H1 (cell line): Measurements from ENCODE around the gene SMAGP. TPM values are rescaled to one million over a fixed set of nuclear protein-coding genes. Genes with fewer than 3 reads are reported as not detected.

Experiments used
- CTCF ChIA-PET: fragments of 300-600 bp; sonication (Branson Sonifier 250); formaldehyde crosslinking; loops from one replicate; lab custom pipeline; 2021; ENCODE audit not compliant: partially characterized antibody; lab: Charles Lee
- POLR2A ChIA-PET: fragments of 300-600 bp; sonication (Branson Sonifier 250); formaldehyde crosslinking; loops from one replicate; lab custom pipeline; 2021; ENCODE audit warnings: inconsistent platforms; ENCODE audit not compliant: partially characterized antibody; lab: Charles Lee
- DNase-seq, 2 experiments: peaks; one replicate each; pipeline versions ENCODE4 v3.0.0 to v3.0.0-alpha.2; 2010 to 2022; ENCODE audit warnings: low spot score in 2 of 2, low read depth in 1 of 2, mixed read lengths in 1 of 2
- FAIRE-seq: peaks from 2 replicates; lab custom pipeline; 2011; peaks lifted over from hg19 to GRCh38; lab: Jason Lieb, UNC
- H2AFZ ChIP-seq: 2 replicates; pipeline ENCODE4 v1.8.1; 2012; ENCODE audit warnings: low read length, inconsistent platforms
- H2AK5ac ChIP-seq: 2 replicates; pipeline ENCODE4 v1.6.1; 2013; ENCODE audit warnings: low read depth, low read length
- H2BK120ac ChIP-seq: replicated peaks from 2 replicates; pipeline ENCODE3; 2013; ENCODE audit warnings: low read depth, low read length, inconsistent platforms
- H2BK12ac ChIP-seq: 2 replicates; pipeline ENCODE4 v1.6.1; 2013; ENCODE audit warnings: low read depth, low read length
- H2BK15ac ChIP-seq: 2 replicates; pipeline ENCODE4 v1.6.1; 2013; ENCODE audit warnings: low read length
- H2BK20ac ChIP-seq: 2 replicates; pipeline ENCODE4 v1.6.1; 2013; ENCODE audit warnings: low read length
- H2BK5ac ChIP-seq: 2 replicates; pipeline ENCODE4 v1.6.1; 2013; ENCODE audit warnings: low read depth, low read length
- H3K14ac ChIP-seq: 2 replicates; pipeline ENCODE4 v1.6.1; 2013; ENCODE audit warnings: inconsistent platforms; ENCODE audit not compliant: insufficient read length
- H3K18ac ChIP-seq: 2 replicates; pipeline ENCODE4 v1.6.1; 2013; ENCODE audit warnings: low read length; ENCODE audit errors: extremely low read depth
- H3K23ac ChIP-seq: 2 replicates; pipeline ENCODE4 v1.6.1; 2013; ENCODE audit warnings: inconsistent platforms; ENCODE audit not compliant: insufficient read length
- H3K23me2 ChIP-seq: 2 replicates; pipeline ENCODE4 v1.6.1; 2013; ENCODE audit warnings: low read depth, low read length
- H3K27ac ChIP-seq: 2 replicates; pipeline ENCODE4 v1.6.1; 2011; ENCODE audit warnings: low read depth, low read length, inconsistent platforms
- H3K27me3 ChIP-seq, 4 experiments: replicated peaks in 1 of 4; 1 replicate in 1 of 4; 2 replicates in 3 of 4; pipeline versions ENCODE4 v1.6.1 to v1.8.1; 2011 to 2013; ENCODE audit warnings: low read length in 3 of 4, mild to moderate bottlenecking in 3 of 4, inconsistent platforms in 2 of 4, mixed read lengths in 2 of 4, moderate library complexity in 1 of 4; ENCODE audit not compliant: control insufficient read depth in 3 of 4, insufficient read depth in 3 of 4; ENCODE audit errors: extremely low read depth in 1 of 4
- H3K36me3 ChIP-seq, 4 experiments: 2 replicates each; pipeline versions ENCODE4 v1.6.1 to v1.8.1; 2011 to 2013; ENCODE audit warnings: mild to moderate bottlenecking in 4 of 4, low read length in 3 of 4, moderate library complexity in 2 of 4, control low read depth in 1 of 4, inconsistent platforms in 1 of 4; ENCODE audit not compliant: insufficient read depth in 4 of 4, control insufficient read depth in 2 of 4
- H3K4ac ChIP-seq: replicated peaks from 2 replicates; pipeline ENCODE3; 2013; ENCODE audit warnings: low read length, low read depth, mixed read lengths, inconsistent platforms; ENCODE audit not compliant: insufficient read length
- H3K4me1 ChIP-seq, 4 experiments: replicated peaks in 1 of 4; 1 replicate in 1 of 4; 2 replicates in 3 of 4; pipeline versions ENCODE4 v1.6.1 to v1.8.1; 2011 to 2013; ENCODE audit warnings: low read length in 3 of 4, inconsistent platforms in 2 of 4, mixed read lengths in 1 of 4; ENCODE audit not compliant: insufficient read depth in 4 of 4, control insufficient read depth in 3 of 4
- H3K4me2 ChIP-seq, 2 experiments: 2 replicates each; pipeline versions ENCODE4 v1.6.1 to v1.8.1; 2011 to 2013; ENCODE audit warnings: low read depth in 2 of 2, low read length in 2 of 2, control low read depth in 1 of 2, inconsistent platforms in 1 of 2, mild to moderate bottlenecking in 1 of 2; ENCODE audit not compliant: insufficient read depth in 1 of 2
- H3K4me3 ChIP-seq, 4 experiments: fragments of 200-600, 300-600 bp in 1 of 4; sonication (generic), shearing (Covaris generic), sonication (Bioruptor Twin) in 1 of 4; 2 replicates each; pipeline versions ENCODE4 v1.5.1 to v1.8.1; 2011 to 2016; ENCODE audit warnings: low read length in 4 of 4, low read depth in 3 of 4, control low read depth in 2 of 4, inconsistent platforms in 2 of 4, mild to moderate bottlenecking in 2 of 4, mixed read lengths in 1 of 4, moderate library complexity in 1 of 4; ENCODE audit not compliant: insufficient read depth in 2 of 4; ENCODE audit errors: extremely low read depth in 1 of 4
- H3K56ac ChIP-seq: replicated peaks from 2 replicates; pipeline ENCODE3; 2013; ENCODE audit warnings: low read depth, mild to moderate bottlenecking, mixed read lengths, low read length, inconsistent platforms; ENCODE audit not compliant: insufficient read length
- H3K79me1 ChIP-seq: 2 replicates; pipeline ENCODE4 v1.6.1; 2013; ENCODE audit warnings: low read depth, low read length, control low read depth
- H3K79me2 ChIP-seq, 2 experiments: 2 replicates each; pipeline versions ENCODE4 v1.6.1 to v1.8.1; 2012 to 2013; ENCODE audit warnings: low read length in 2 of 2, mild to moderate bottlenecking in 2 of 2, inconsistent platforms in 1 of 2; ENCODE audit not compliant: insufficient read depth in 2 of 2, control insufficient read depth in 1 of 2
- H3K9ac ChIP-seq, 4 experiments: replicated peaks in 1 of 4; 1 replicate in 1 of 4; 2 replicates in 3 of 4; pipeline versions ENCODE4 v1.6.1 to v1.8.1; 2011 to 2013; ENCODE audit warnings: low read depth in 3 of 4, low read length in 3 of 4, control low read depth in 2 of 4, mild to moderate bottlenecking in 2 of 4, moderate library complexity in 2 of 4, inconsistent platforms in 1 of 4; ENCODE audit errors: extremely low read depth in 1 of 4
- H3K9me3 ChIP-seq, 2 experiments: 2 replicates each; pipeline versions ENCODE4 v1.6.1 to v1.8.1; 2012 to 2013; ENCODE audit warnings: mild to moderate bottlenecking in 2 of 2, moderate library complexity in 2 of 2, control low read depth in 1 of 2, inconsistent platforms in 1 of 2, low read depth in 1 of 2, low read length in 1 of 2, mixed read lengths in 1 of 2; ENCODE audit not compliant: insufficient read depth in 2 of 2
- H4K20me1 ChIP-seq, 2 experiments: replicated peaks in 1 of 2; 2 replicates each; pipeline versions ENCODE3 to v1.8.1; 2011 to 2013; ENCODE audit warnings: inconsistent platforms in 2 of 2, low read length in 2 of 2, mild to moderate bottlenecking in 1 of 2; ENCODE audit not compliant: insufficient read depth in 2 of 2, control insufficient read depth in 1 of 2
- H4K5ac ChIP-seq: 2 replicates; pipeline ENCODE4 v1.6.1; 2013; ENCODE audit warnings: low read length, low read depth, mixed read lengths, inconsistent platforms; ENCODE audit not compliant: insufficient read length
- H4K8ac ChIP-seq: 2 replicates; pipeline ENCODE4 v1.8.0; 2013; ENCODE audit warnings: mild to moderate bottlenecking, moderate library complexity, low read length, inconsistent platforms; ENCODE audit not compliant: insufficient read depth; ENCODE audit errors: extremely low read depth
- H4K91ac ChIP-seq: replicated peaks from 2 replicates; pipeline ENCODE3; 2013; ENCODE audit warnings: low read length, mixed read lengths, inconsistent platforms; ENCODE audit not compliant: insufficient read length
- ATF2 ChIP-seq: IDR thresholded peaks from 2 replicates; pipeline ENCODE4 v1.6.1; 2012; ENCODE audit warnings: low read length, inconsistent platforms
- ATF3 ChIP-seq: IDR thresholded peaks from 2 replicates; pipeline ENCODE4 v1.6.1; 2011; ENCODE audit warnings: low read depth, mild to moderate bottlenecking, low read length; ENCODE audit not compliant: insufficient read depth
- CHD1 ChIP-seq: IDR thresholded peaks from 2 replicates; pipeline ENCODE4 v1.6.1; 2012; ENCODE audit warnings: low read depth, low read length, improper control_type of control experiment
- CREB1 ChIP-seq: IDR thresholded peaks from 2 replicates; pipeline ENCODE4 v1.6.1; 2012; ENCODE audit warnings: inconsistent platforms
- GTF2F1 ChIP-seq: IDR thresholded peaks from 2 replicates; pipeline ENCODE4 v1.6.1; 2012; ENCODE audit warnings: low read depth, low read length, improper control_type of control experiment, borderline replicate concordance
- HDAC2 ChIP-seq, 2 experiments: fragments of 300-600 bp in 1 of 2; sonication (generic) in 1 of 2; IDR thresholded peaks; 2 replicates each; pipeline ENCODE4 v1.6.1; 2011 to 2012; ENCODE audit warnings: low read depth in 2 of 2, low read length in 2 of 2, mild to moderate bottlenecking in 2 of 2, moderate library complexity in 2 of 2, borderline replicate concordance in 1 of 2, inconsistent platforms in 1 of 2
- NANOG ChIP-seq: IDR thresholded peaks from 2 replicates; pipeline ENCODE4 v1.6.1; 2011; ENCODE audit warnings: low read length, low read depth, mild to moderate bottlenecking, inconsistent platforms; ENCODE audit not compliant: insufficient read depth, poor library complexity, severe bottlenecking
- SIRT6 ChIP-seq: IDR thresholded peaks from one replicate; pipeline ENCODE4 v1.7.1; 2012; ENCODE audit warnings: low read length, inconsistent platforms
- SP1 ChIP-seq: IDR thresholded peaks from 2 replicates; pipeline ENCODE4 v1.6.1; 2011; ENCODE audit warnings: low read depth, low read length
- USF2 ChIP-seq: IDR thresholded peaks from 2 replicates; pipeline ENCODE4 v1.6.1; 2011; ENCODE audit warnings: low read length, improper control_type of control experiment
- WGBS, 2 experiments: shearing (Covaris generic) in 1 of 2; methylation state at CpG; one replicate each; pipeline versions ENCODE4 v1.1.6 to v1.1.7; 2013 to 2015; ENCODE audit warnings: low lambda C conversion rate in 2 of 2, mixed read lengths in 2 of 2, inconsistent platforms in 1 of 2, low coverage in 1 of 2, missing lambda C conversion rate in 1 of 2; ENCODE audit not compliant: insufficient replicate concordance in 2 of 2, insufficient coverage in 1 of 2, insufficient read length in 1 of 2; ENCODE audit errors: extremely low coverage in 1 of 2, missing lambda C conversion rate in 1 of 2; 5-methylcytosine and 5-hydroxymethylcytosine counted together
- polyA plus RNA-seq, 7 experiments: library from polyadenylated mRNA; depleted of rRNA in 3 of 7; stranded (reverse) in 5 of 7; unstranded in 2 of 7; fragments of >200 nt in 5 of 7; fragments of 200-250 nt in 2 of 7; gene quantifications; 1 replicate in 5 of 7; 2 replicates in 1 of 7; 4 replicates in 1 of 7; pipeline versions ENCODE4 v1.2.1 to v1.2.3, GENCODE V29; 2011 to 2013; ENCODE audit warnings: missing spikeins in 2 of 7, mixed read lengths in 2 of 7
- total RNA-seq: library from RNA; stranded (reverse); fragmentation: NEBNext Ultra II Directional; extraction: Animal tissue kit (Norgen Biotek cat#: 25700); gene quantifications from 2 replicates; pipeline ENCODE4 v1.2.1, GENCODE V29; 2021

Gene SMAGP
- total and polyA plus RNA-seq, 2 of the 8 experiments (the other 6 are each of a cell fraction or from before 2014, with no cell fraction given): 9.4 to 12.7 TPM

- no peak overlapping the region for H3K14ac ChIP-seq
- H2BK20ac ChIP-seq: no peak overlapping the region
- H2BK120ac ChIP-seq: no peak overlapping the region
- no peak overlapping the region for H2AK5ac ChIP-seq
- FAIRE-seq (no peak), DNase-seq (no peak)
- no peak overlapping the region for H3K4me2 ChIP-seq
- no peak overlapping the region for H3K4me3 ChIP-seq
- H4K5ac ChIP-seq: no peak overlapping the region
- H2BK12ac ChIP-seq: no peak overlapping the region
- H2AFZ ChIP-seq: no peak overlapping the region
- no peak overlapping the region for H3K56ac ChIP-seq
- H3K4ac ChIP-seq: no peak overlapping the region
- no peaks in the 10 kb centered on the region for H3K79me1 ChIP-seq
- H4K8ac ChIP-seq: peak overlapping the region; percentile 72
- H3K27me3 ChIP-seq: no peaks in the 10 kb centered on the region
- CTCF ChIA-PET: interaction anchor here (2.5 kb wide), 1 partner anchor 144 kb away, joined by 7 read pairs; no protein-coding TSS in a partner anchor
- H3K23ac ChIP-seq: no peak overlapping the region
- no peak overlapping the region for H2BK15ac ChIP-seq
- POLR2A ChIA-PET: interaction anchor here (1.1 to 2.5 kb wide), 3 partner anchors 8 to 44 kb away, joined by 4 to 8 read pairs (median 4); no protein-coding TSS in a partner anchor
- no peaks in the 10 kb centered on the region for H3K23me2 ChIP-seq
- H4K20me1 ChIP-seq: no peaks in the 10 kb centered on the region
- no peaks in the 10 kb centered on the region for H3K79me2 ChIP-seq
- no peaks in the 10 kb centered on the region for H3K36me3 ChIP-seq
- no peak overlapping the region for H3K27ac ChIP-seq
- H3K9me3 ChIP-seq: no peaks in the 10 kb centered on the region
- H4K91ac ChIP-seq: no peak overlapping the region
- H3K18ac ChIP-seq: no peak overlapping the region
- WGBS, 2 experiments: 84% methylated on average over 9 of the region's 9 CpGs; no CpG with 5 or more reads in 1 of the 2 experiments
- H3K4me1 ChIP-seq: no peaks in the 10 kb centered on the region
- no peak overlapping the region for H3K9ac ChIP-seq
- H2BK5ac ChIP-seq: no peak overlapping the region
- TF ChIP-seq ATF2: no peak
- TF ChIP-seq ATF3: no peak
- TF ChIP-seq SIRT6: no peak
- TF ChIP-seq CHD1: no peak
- TF ChIP-seq USF2: no peak
- TF ChIP-seq GTF2F1: no peak
- no peak for TF ChIP-seq SP1
- no peak for TF ChIP-seq CREB1
- TF ChIP-seq HDAC2 (IDR thresholded peaks at IDR 0.05; ENCODE audit: borderline replicate concordance in 1 of 2, low read depth in 2 of 2, low read length in 2 of 2): no peak
- no peak for TF ChIP-seq NANOG
Observed at GRCh38 chr12:51196547-51196946, 73.7 kb downstream of the SMAGP start.
